Vagina (tissue), 2 donors: ENCODE results near the gene GNG2.

ENCODE experiments used
- POLR2A ChIP-seq, 2 donors: fragments of 450-650 bp; IDR thresholded peaks; one replicate each; pipeline ENCODE4 v1.6.1; 2017; ENCODE audit warnings: antibody characterized with exemption in 2 of 2, mild to moderate bottlenecking in 2 of 2, moderate library complexity in 2 of 2
- POLR2AphosphoS5 ChIP-seq, 2 donors: sonication (generic); formaldehyde crosslinking; IDR thresholded peaks; one replicate each; pipeline ENCODE4 v1.9.0; 2017; ENCODE audit warnings: antibody characterized with exemption in 2 of 2, mild to moderate bottlenecking in 2 of 2, low read depth in 1 of 2; ENCODE audit not compliant: insufficient read depth in 1 of 2
- TF ChIP-seq, protein P1 (sequence below), 3 experiments: fragments of 450-650 bp in 2 of 3; fragments of 200-600 bp in 1 of 3; sonication (generic) in 1 of 3; IDR thresholded peaks; one replicate each; pipeline ENCODE4 v1.5.1; 2017 to 2019; ENCODE audit warnings: antibody characterized with exemption in 3 of 3, mild to moderate bottlenecking in 2 of 3, moderate library complexity in 2 of 3

DNA sequence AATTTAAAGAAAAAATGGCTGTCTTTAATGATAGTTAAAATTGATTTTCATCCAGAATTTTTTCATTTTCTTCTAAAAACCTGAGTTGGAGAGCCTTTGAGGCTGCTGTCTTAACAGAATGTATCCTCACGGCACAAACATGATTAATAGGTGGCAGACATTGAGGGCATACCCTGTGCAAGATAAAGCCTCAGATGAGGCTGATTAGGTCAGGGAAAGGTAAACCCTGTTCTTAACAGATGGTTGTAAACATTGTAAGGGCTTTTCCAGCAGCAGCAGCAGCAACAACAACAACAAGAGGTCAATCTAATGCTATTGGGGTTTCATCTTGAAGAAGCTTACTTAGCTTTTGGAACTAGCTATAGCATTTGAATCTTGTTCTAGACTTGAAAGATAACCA, 17.4 kb downstream of the GNG2 start:
- TF ChIP-seq POLR2A (IDR thresholded peaks at IDR 0.05) (no peak), POLR2AphosphoS5 (IDR thresholded peaks at IDR 0.05; ENCODE audit: insufficient read depth in 1 of 2, low read depth in 1 of 2) (no peak)
- TF ChIP-seq, protein P1, sequence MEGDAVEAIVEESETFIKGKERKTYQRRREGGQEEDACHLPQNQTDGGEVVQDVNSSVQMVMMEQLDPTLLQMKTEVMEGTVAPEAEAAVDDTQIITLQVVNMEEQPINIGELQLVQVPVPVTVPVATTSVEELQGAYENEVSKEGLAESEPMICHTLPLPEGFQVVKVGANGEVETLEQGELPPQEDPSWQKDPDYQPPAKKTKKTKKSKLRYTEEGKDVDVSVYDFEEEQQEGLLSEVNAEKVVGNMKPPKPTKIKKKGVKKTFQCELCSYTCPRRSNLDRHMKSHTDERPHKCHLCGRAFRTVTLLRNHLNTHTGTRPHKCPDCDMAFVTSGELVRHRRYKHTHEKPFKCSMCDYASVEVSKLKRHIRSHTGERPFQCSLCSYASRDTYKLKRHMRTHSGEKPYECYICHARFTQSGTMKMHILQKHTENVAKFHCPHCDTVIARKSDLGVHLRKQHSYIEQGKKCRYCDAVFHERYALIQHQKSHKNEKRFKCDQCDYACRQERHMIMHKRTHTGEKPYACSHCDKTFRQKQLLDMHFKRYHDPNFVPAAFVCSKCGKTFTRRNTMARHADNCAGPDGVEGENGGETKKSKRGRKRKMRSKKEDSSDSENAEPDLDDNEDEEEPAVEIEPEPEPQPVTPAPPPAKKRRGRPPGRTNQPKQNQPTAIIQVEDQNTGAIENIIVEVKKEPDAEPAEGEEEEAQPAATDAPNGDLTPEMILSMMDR (IDR thresholded peaks at IDR 0.05): no peak
